NCI-H2081 treated with DMSO at 0.1 percent for 48 hours (cell line): Measurements from ENCODE around the gene TOP2A.

Experiments
- DNase-seq: peaks from one replicate; lab custom pipeline; 2025; lab: John Stamatoyannopoulos, UW

TOP2A gene

GRCh38 chr17:40358323-40359038 is 59.2 kb downstream of the TOP2A start:
- DNase-seq, result peak; percentile 27

GRCh38 chr17:40356990-40357881 is 60.5 kb downstream of the TOP2A start:
- no peak for DNase-seq

- no peak for DNase-seq
Observed at GRCh38 chr17:40355804-40356758, 61.6 kb downstream of the TOP2A start.

GRCh38 chr17:40355123-40355803 is 62.4 kb downstream of the TOP2A start:
- DNase-seq, result no peak

GRCh38 chr17:40354221-40355122 is 63.2 kb downstream of the TOP2A start:
- no peak for DNase-seq

- DNase-seq, result no peak
Observed at GRCh38 chr17:40352779-40353394, 64.8 kb downstream of the TOP2A start.

- no peak for DNase-seq
Observed at GRCh38 chr17:40352237-40352778, 65.4 kb downstream of the TOP2A start.

- no peak for DNase-seq
Observed at GRCh38 chr17:40351359-40352236, 66.1 kb downstream of the TOP2A start.

GRCh38 chr17:40350689-40351358 is 66.9 kb downstream of the TOP2A start:
- DNase-seq, result peak; percentile 87

- DNase-seq, result no peak
Observed at GRCh38 chr17:40349895-40350688, 67.6 kb downstream of the TOP2A start.

- DNase-seq, result no peak
Observed at GRCh38 chr17:40349477-40349894, 68.2 kb downstream of the TOP2A start.

- DNase-seq, result peak; percentile 50
Observed at GRCh38 chr17:40348562-40349476, 68.9 kb downstream of the TOP2A start.

- no peak for DNase-seq
Observed at GRCh38 chr17:40348136-40348504, 69.6 kb downstream of the TOP2A start.

GRCh38 chr17:40347319-40348135 is 70.2 kb downstream of the TOP2A start:
- DNase-seq, result no peak

- DNase-seq, result no peak
Observed at GRCh38 chr17:40346765-40347158, 70.9 kb downstream of the TOP2A start.
